ENCODE measurements around the gene SIAH2. TPM values are rescaled to one million over a fixed set of nuclear protein-coding genes. Genes with fewer than 3 reads are reported as not detected.
A peak's percentile ranks its signal among the peaks of the same experiment; 100 is the strongest.

SIAH2 gene
- total RNA-seq, 2 donors from 2014 or later, result 42.8 to 92.4 TPM

GRCh38 chr3:150747886-150748683 lies 14.9 kb downstream of the SIAH2 start:
- H3K4me1 Mint-ChIP-seq, result peaks cover 80% of the 10 kb centered on the region
- H3K27ac Mint-ChIP-seq, result no peak overlapping the region
- H3K36me3 Mint-ChIP-seq (ENCODE audit: low read depth), result peaks cover 100% of the 10 kb centered on the region
- peak overlapping the region; percentile 76 for H3K4me3 Mint-ChIP-seq
- no peak for ATAC-seq (replicated peaks)
- H3K9me3 Mint-ChIP-seq, result no peaks in the 10 kb centered on the region
- no peaks in the 10 kb centered on the region for H3K27me3 Mint-ChIP-seq

DNA sequence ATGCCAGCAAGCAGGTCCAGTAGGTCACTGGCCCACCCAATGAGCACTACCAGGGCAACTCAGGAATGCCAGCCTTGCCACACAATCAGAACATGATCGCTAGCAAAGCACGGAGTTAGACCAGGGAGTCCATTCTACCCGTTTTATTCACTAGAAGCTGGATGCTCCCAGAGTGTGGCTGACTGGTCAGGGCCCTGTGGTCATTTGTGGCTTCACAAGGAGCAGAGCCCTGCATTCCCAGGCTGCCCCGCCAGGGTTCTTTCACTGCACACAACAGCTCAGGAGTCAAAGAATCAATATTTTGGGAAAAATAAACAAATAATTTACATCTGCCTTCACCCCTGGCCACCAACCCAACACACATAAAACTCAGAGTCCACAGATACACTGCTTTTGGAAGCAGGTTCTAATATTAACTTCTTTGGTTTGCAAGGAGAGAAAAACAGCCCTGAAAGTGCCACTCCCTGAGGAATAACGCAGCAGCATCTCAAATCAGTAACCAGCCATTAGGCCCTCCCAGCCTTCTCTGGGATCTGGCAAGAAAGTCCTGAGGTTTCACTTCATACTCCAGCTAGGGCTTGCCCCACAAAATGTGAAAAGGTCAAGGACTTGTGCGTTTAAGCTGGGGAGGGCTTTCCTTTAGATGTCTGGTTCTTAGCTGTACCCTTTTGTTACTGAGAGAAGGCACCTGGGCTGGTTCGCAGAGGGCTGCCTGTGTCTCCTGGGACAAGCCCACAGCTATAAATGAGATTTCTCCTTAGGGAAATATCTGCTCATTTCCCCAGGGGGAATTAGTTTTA lies 16.0 kb downstream of the SIAH2 start:
- Mint-ChIP-seq H3K9me3 (no peaks in the 10 kb centered on the region), H3K36me3 (ENCODE audit: low read depth) (peaks cover 100% of the 10 kb centered on the region), H3K27ac (peak overlapping the region; percentile 66), H3K4me3 (peak overlapping the region; percentile 76), H3K27me3 (no peaks in the 10 kb centered on the region), H3K4me1 (peaks cover 84% of the 10 kb centered on the region)
- no peak for ATAC-seq (replicated peaks)

DNA sequence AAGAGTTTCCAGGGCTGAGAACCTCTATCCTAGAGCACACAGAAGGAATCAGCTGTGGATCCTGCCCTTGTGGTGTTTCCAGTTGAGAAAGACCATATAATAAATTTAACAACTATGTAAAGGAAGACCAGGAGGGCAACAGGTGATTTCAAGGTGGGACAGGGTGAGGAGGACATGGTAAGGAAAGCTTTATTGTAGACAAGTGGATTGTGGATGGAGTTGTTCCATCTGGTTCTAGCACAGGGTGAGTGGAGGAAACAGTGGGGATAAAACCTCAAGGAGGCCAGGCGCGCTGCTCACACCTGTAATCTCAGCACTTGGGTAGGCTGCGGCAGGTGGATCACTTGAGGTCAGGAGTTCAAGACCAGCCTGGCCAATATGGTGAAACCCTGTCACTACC lies 17.1 kb downstream of the SIAH2 start:
- Mint-ChIP-seq H3K27me3 (no peaks in the 10 kb centered on the region), H3K9me3 (no peaks in the 10 kb centered on the region), H3K4me3 (peak overlapping the region; percentile 76), H3K36me3 (ENCODE audit: low read depth) (peaks cover 100% of the 10 kb centered on the region), H3K27ac (peak overlapping the region; percentile 100), H3K4me1 (peaks cover 87% of the 10 kb centered on the region)
- ATAC-seq (replicated peaks), result no peak

GRCh38 chr3:150744919-150745211 lies 18.1 kb downstream of the SIAH2 start:
- Mint-ChIP-seq H3K4me3 (peak overlapping the region; percentile 76), H3K4me1 (peaks cover 82% of the 10 kb centered on the region), H3K27ac (peak overlapping the region; percentile 100), H3K36me3 (ENCODE audit: low read depth) (peaks cover 100% of the 10 kb centered on the region), H3K27me3 (no peaks in the 10 kb centered on the region), H3K9me3 (no peaks in the 10 kb centered on the region)
- no peak for ATAC-seq (replicated peaks)

DNA sequence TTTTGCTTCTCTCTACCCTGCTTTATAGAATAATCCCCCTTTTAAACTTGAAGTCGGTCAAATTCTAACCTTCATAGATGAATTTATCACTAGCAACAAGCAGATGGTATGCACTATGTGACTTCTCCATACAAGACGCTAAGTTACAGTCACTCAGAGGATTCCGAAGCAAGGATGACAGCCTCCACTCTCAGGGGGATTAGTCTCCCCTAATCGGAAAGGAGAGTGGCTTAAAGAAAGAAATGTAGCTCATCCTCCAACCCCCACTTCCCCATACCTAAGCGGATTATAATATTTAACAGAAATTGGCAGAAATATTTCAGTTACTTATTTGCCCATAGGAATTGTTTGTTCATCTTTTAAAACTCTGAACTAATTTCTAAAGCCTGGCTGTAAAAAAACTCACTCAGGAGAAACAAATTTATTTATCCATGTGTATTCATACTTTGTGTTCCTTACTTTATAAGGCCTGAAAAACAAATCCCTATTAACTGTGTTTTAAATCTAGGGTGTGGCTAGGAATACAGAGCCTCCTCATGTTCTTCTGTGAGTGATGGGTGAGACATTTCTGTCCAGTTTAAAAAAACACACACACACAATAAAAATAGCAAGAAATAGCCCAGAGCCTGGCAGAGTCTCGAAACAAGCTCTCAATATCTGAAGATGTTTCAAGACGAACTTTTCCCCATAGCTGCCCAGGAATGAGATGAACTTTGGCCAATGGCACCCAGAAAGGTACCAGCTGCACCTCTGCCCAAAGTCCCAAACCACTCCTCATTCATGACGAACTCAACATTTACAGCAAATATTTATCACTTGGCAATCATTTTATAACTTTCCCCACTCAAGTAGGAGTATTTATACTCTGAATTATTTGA lies 18.7 kb downstream of the SIAH2 start:
- Mint-ChIP-seq H3K4me3 (peak overlapping the region; percentile 76), H3K9me3 (no peaks in the 10 kb centered on the region), H3K27ac (peak overlapping the region; percentile 100), H3K4me1 (peaks cover 81% of the 10 kb centered on the region), H3K36me3 (ENCODE audit: low read depth) (peaks cover 100% of the 10 kb centered on the region), H3K27me3 (no peaks in the 10 kb centered on the region)
- no peak for ATAC-seq (replicated peaks)

DNA sequence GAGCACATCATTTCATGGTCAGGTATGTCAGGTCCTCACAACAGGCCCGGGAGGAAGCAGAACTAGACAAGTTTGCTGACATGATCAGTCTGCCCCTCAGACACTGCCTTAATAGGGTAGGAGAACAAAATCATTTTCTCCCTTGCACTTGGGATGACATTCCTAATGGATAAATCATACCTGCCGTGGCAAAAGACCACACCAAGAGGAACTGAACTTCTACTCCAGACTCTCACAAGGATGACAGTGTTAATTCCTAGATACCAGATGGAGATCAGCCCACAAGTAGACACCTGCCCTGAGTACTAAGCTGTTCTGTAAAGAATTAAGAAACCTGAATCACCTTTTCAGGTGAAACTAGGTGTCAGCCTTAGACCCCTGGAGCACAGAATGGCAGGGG lies 19.5 kb downstream of the SIAH2 start:
- Mint-ChIP-seq H3K36me3 (ENCODE audit: low read depth) (peaks cover 95% of the 10 kb centered on the region), H3K4me3 (peak overlapping the region; percentile 76)

DNA sequence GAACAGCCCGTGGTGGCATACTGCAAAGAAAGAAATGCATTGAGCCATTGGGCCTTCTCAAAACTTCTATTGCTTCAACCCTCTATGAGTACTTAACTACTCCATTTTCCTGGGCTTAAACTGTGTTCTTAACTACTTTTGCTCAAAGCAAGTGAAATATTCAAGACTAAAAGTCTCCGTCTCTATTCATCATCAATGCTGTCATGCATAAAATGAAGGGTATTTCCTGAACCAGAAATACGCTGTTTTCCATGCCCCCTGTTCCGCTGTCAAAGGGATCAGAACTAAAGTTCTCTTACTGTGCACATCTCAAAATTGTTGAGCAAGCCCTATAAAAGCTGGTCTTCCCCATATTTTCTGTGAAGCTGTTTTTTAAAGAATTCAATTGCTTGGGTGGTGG lies 20.3 kb downstream of the SIAH2 start:
- Mint-ChIP-seq H3K9me3 (peaks cover under 1% of the 10 kb centered on the region), H3K27ac (peak overlapping the region; percentile 100), H3K36me3 (ENCODE audit: low read depth) (peaks cover 95% of the 10 kb centered on the region), H3K4me3 (peak overlapping the region; percentile 76), H3K4me1 (peaks cover 78% of the 10 kb centered on the region), H3K27me3 (no peaks in the 10 kb centered on the region)
- no peak for ATAC-seq (replicated peaks)

More for the DNA sequence above, 19.5 kb downstream of the SIAH2 start:
- Mint-ChIP-seq H3K4me1 (peaks cover 76% of the 10 kb centered on the region), H3K9me3 (no peaks in the 10 kb centered on the region), H3K27me3 (no peaks in the 10 kb centered on the region), H3K27ac (peak overlapping the region; percentile 100)
- no peak for ATAC-seq (replicated peaks)

- H3K4me3 Mint-ChIP-seq, result peak overlapping the region; percentile 76
- H3K27me3 Mint-ChIP-seq, result no peaks in the 10 kb centered on the region
- H3K27ac Mint-ChIP-seq, result peak overlapping the region; percentile 100
- H3K9me3 Mint-ChIP-seq, result peaks cover 4% of the 10 kb centered on the region
- peaks cover 79% of the 10 kb centered on the region for H3K4me1 Mint-ChIP-seq
- peaks cover 91% of the 10 kb centered on the region for H3K36me3 Mint-ChIP-seq (ENCODE audit: low read depth)
- no peak for ATAC-seq (replicated peaks)
These were observed 20.8 kb downstream of the SIAH2 start for GRCh38 chr3:150742141-150742523.

DNA sequence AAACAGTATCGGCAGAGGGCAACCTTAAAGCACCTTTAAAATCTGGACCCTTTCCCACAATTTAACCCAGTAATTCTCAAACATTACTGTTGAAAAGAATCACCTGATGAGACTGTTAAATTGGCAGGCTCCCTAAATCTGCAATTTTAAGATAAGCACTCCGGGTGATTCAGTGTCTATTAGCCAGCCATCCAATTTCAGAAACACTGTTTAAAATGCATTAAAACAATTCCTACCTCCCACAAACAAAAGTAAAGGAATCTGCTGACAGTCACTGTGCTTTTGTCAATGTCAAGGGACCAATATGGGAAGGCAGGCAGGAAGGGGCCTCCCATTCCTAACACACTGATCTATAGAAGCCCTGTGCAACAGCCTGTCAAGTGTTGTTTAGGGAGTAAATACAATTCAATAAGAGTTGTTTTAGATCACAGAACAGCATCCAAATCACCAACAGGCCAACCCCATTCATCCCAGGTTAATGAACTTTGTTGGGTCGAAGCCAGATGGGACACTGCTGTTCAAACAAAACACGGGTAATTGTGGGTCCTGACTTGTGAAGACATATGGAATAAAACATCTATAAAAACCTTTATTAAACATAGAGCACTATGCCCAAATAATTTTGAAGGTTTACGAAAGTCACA lies 21.4 kb downstream of the SIAH2 start:
- H3K9me3 Mint-ChIP-seq, result peaks cover 4% of the 10 kb centered on the region
- H3K36me3 Mint-ChIP-seq (ENCODE audit: low read depth), result peaks cover 86% of the 10 kb centered on the region
- H3K4me1 Mint-ChIP-seq, result peaks cover 74% of the 10 kb centered on the region
- no peak for ATAC-seq (replicated peaks)
- no peaks in the 10 kb centered on the region for H3K27me3 Mint-ChIP-seq
- peak overlapping the region; percentile 76 for H3K4me3 Mint-ChIP-seq
- H3K27ac Mint-ChIP-seq, result peak overlapping the region; percentile 100

- peaks cover 4% of the 10 kb centered on the region for H3K9me3 Mint-ChIP-seq
- peaks cover 79% of the 10 kb centered on the region for H3K36me3 Mint-ChIP-seq (ENCODE audit: low read depth)
- H3K4me1 Mint-ChIP-seq, result peaks cover 69% of the 10 kb centered on the region
- peak overlapping the region; percentile 76 for H3K4me3 Mint-ChIP-seq
- H3K27me3 Mint-ChIP-seq, result no peaks in the 10 kb centered on the region
- peak overlapping the region; percentile 100 for H3K27ac Mint-ChIP-seq
- peak; percentile 32 for ATAC-seq (replicated peaks)
These were observed 22.1 kb downstream of the SIAH2 start for GRCh38 chr3:150740733-150741496.

GRCh38 chr3:150739877-150740645 lies 22.9 kb downstream of the SIAH2 start:
- peak; percentile 52 for ATAC-seq (replicated peaks)
- peak overlapping the region; percentile 76 for H3K4me3 Mint-ChIP-seq
- H3K27me3 Mint-ChIP-seq, result no peaks in the 10 kb centered on the region
- peaks cover 71% of the 10 kb centered on the region for H3K36me3 Mint-ChIP-seq (ENCODE audit: low read depth)
- H3K4me1 Mint-ChIP-seq, result peaks cover 68% of the 10 kb centered on the region
- H3K27ac Mint-ChIP-seq, result peak overlapping the region; percentile 100
- H3K9me3 Mint-ChIP-seq, result peaks cover 4% of the 10 kb centered on the region

- Mint-ChIP-seq H3K4me3 (peak overlapping the region; percentile 76), H3K27me3 (no peaks in the 10 kb centered on the region), H3K36me3 (ENCODE audit: low read depth) (peaks cover 63% of the 10 kb centered on the region), H3K27ac (peak overlapping the region; percentile 100), H3K9me3 (peaks cover 4% of the 10 kb centered on the region), H3K4me1 (peaks cover 62% of the 10 kb centered on the region)
- peak; percentile 18 for ATAC-seq (replicated peaks)
These were observed 23.6 kb downstream of the SIAH2 start for GRCh38 chr3:150739200-150739863.
